Fibroblast of the aortic adventitia (primary cell): ENCODE measurements around the gene FOXF1. TPM values are rescaled to one million over a fixed set of nuclear protein-coding genes. Genes with fewer than 3 reads are reported as not detected.

ENCODE experiments used
- DNase-seq: peaks from one replicate; pipeline ENCODE4 v3.0.0-alpha.2; 2010; ENCODE audit warnings: low read depth
- H3K4me3 ChIP-seq: 2 replicates; pipeline ENCODE4 v1.5.1; 2011; ENCODE audit warnings: low read depth, mild to moderate bottlenecking, control low read depth, low read length, moderate library complexity
- CTCF ChIP-seq: IDR thresholded peaks from 2 replicates; pipeline ENCODE4 v1.5.1; 2011; ENCODE audit warnings: mild to moderate bottlenecking, low read length, control low read depth, inconsistent platforms; ENCODE audit not compliant: insufficient read depth
- total RNA-seq: library from RNA; depleted of rRNA; stranded (reverse); fragments of >200 nt; gene quantifications from 2 replicates; pipeline ENCODE4 v1.2.3, GENCODE V29; 2012; ENCODE audit warnings: low replicate concordance

FOXF1 gene
- total RNA-seq, 1 donor = 3.0 TPM

- TF ChIP-seq CTCF = no peak
- no peak for DNase-seq
- H3K4me3 ChIP-seq = no peak overlapping the region
Measured at GRCh38 chr16:86557587-86557986, 47.3 kb downstream of the FOXF1 start.

GRCh38 chr16:86558355-86559193, 48.2 kb downstream of the FOXF1 start:
- TF ChIP-seq CTCF = no peak
- no peak overlapping the region for H3K4me3 ChIP-seq
- DNase-seq = peak; percentile 58

GRCh38 chr16:86559802-86560305, 49.5 kb downstream of the FOXF1 start:
- no peak for DNase-seq
- TF ChIP-seq CTCF = no peak
- H3K4me3 ChIP-seq = no peak overlapping the region

- TF ChIP-seq CTCF = no peak
- H3K4me3 ChIP-seq = no peak overlapping the region
- no peak for DNase-seq
Measured at GRCh38 chr16:86562356-86562755, 52.0 kb downstream of the FOXF1 start.

- TF ChIP-seq CTCF = peak; percentile 100
- peak overlapping the region; percentile 62 for H3K4me3 ChIP-seq
- DNase-seq = peak; percentile 93
Measured at GRCh38 chr16:86563469-86564345, 53.4 kb downstream of the FOXF1 start.

Other genes with a start within 250 kb of the FOXF1 start
- 5.7 and 15.9 TPM in 2 replicates for gene MTHFSD, start 44.7 kb downstream of the FOXF1 start, total RNA-seq
- 5.2 TPM in 1 of 2 replicates, not detected in the other for gene FOXC2, start 56.3 kb downstream of the FOXF1 start, total RNA-seq
- 0.90 and 5.8 TPM in 2 replicates for gene FOXL1, start 68.0 kb downstream of the FOXF1 start, total RNA-seq